HFFc6 (cell line): Measurements from ENCODE around the gene SCARB1. TPM values are rescaled to one million over a fixed set of nuclear protein-coding genes. Genes with fewer than 3 reads are reported as not detected.

ENCODE experiments used
- DNase-seq: peaks from one replicate; pipeline ENCODE4 v3.0.0-alpha.2; 2018
- H3K27ac Mint-ChIP-seq: 2 replicates; pipeline ENCODE4 v1.8.0; 2020; ENCODE audit warnings: mild to moderate bottlenecking, mixed read lengths
- H3K27me3 Mint-ChIP-seq: 2 replicates; pipeline ENCODE4 v1.8.0; 2021; ENCODE audit warnings: mild to moderate bottlenecking, moderate library complexity, mixed read lengths; ENCODE audit not compliant: insufficient read depth
- H3K36me3 Mint-ChIP-seq: 2 replicates; pipeline ENCODE4 v1.8.0; 2021; ENCODE audit warnings: low read depth, mixed read lengths
- H3K4me1 Mint-ChIP-seq: 2 replicates; pipeline ENCODE4 v1.8.0; 2020; ENCODE audit warnings: low read depth, mixed read lengths
- H3K4me3 Mint-ChIP-seq: 2 replicates; pipeline ENCODE4 v1.8.0; 2020; ENCODE audit warnings: mild to moderate bottlenecking, moderate library complexity, mixed read lengths
- H3K9me3 Mint-ChIP-seq: 2 replicates; pipeline ENCODE4 v1.8.0; 2020; ENCODE audit warnings: mild to moderate bottlenecking, mixed read lengths
- CTCF ChIP-seq: fragments of 200-600 bp; sonication (generic); IDR thresholded peaks from 2 replicates; pipeline ENCODE4 v1.5.0; 2021; ENCODE audit warnings: antibody characterized with exemption, mild to moderate bottlenecking
- total RNA-seq, 6 experiments: library from RNA; stranded (reverse); fragmentation: NEBNext Ultra II Directional; extraction: Animal tissue kit (Norgen Biotek cat#: 25700); gene quantifications; 2 replicates in 1 of 6; 3 replicates in 5 of 6; pipeline ENCODE4 v1.2.3, GENCODE V29; 2021

Gene SCARB1
- total RNA-seq, 6 experiments from 2014 or later = 34.8 to 46.3 (median 36.8) TPM

GRCh38 chr12:124862768-124863415, 772 bp downstream of the SCARB1 start:
- Mint-ChIP-seq H3K36me3 (no peaks in the 10 kb centered on the region), H3K27ac (peak overlapping the region; percentile 61), H3K4me3 (peak overlapping the region; percentile 89), H3K4me1 (peaks cover 24% of the 10 kb centered on the region), H3K27me3 (no peaks in the 10 kb centered on the region), H3K9me3 (no peaks in the 10 kb centered on the region)
- DNase-seq = peak; percentile 13
- TF ChIP-seq CTCF = no peak

GRCh38 chr12:124861898-124862676, 1.6 kb downstream of the SCARB1 start:
- H3K4me3 Mint-ChIP-seq = peak overlapping the region; percentile 89
- no peak for DNase-seq
- peaks cover 3% of the 10 kb centered on the region; the same call in 1 of the 2 replicates for H3K27me3 Mint-ChIP-seq
- no peaks in the 10 kb centered on the region for H3K36me3 Mint-ChIP-seq
- no peak for TF ChIP-seq CTCF
- peaks cover 17% of the 10 kb centered on the region for H3K4me1 Mint-ChIP-seq
- H3K27ac Mint-ChIP-seq = 0 out of 2 replicates have a peak overlapping the region, but pooled peaks have one; percentile 61
- H3K9me3 Mint-ChIP-seq = no peaks in the 10 kb centered on the region

GRCh38 chr12:124861492-124861891, 2.2 kb downstream of the SCARB1 start:
- DNase-seq = no peak
- Mint-ChIP-seq H3K9me3 (no peaks in the 10 kb centered on the region), H3K4me3 (no peak overlapping the region), H3K27ac (no peak overlapping the region), H3K36me3 (no peaks in the 10 kb centered on the region), H3K4me1 (peaks cover 12% of the 10 kb centered on the region), H3K27me3 (peaks cover 3% of the 10 kb centered on the region; the same call in 1 of the 2 replicates)
- TF ChIP-seq CTCF = no peak

GRCh38 chr12:124857921-124858461, 5.7 kb downstream of the SCARB1 start:
- Mint-ChIP-seq H3K27ac (no peak overlapping the region), H3K27me3 (peaks cover 3% of the 10 kb centered on the region; the same call in 1 of the 2 replicates), H3K4me1 (peaks cover 29% of the 10 kb centered on the region), H3K36me3 (no peaks in the 10 kb centered on the region), H3K9me3 (no peaks in the 10 kb centered on the region), H3K4me3 (no peak overlapping the region)
- no peak for DNase-seq
- TF ChIP-seq CTCF = no peak

GRCh38 chr12:124856842-124857178, 6.9 kb downstream of the SCARB1 start:
- H3K9me3 Mint-ChIP-seq = no peaks in the 10 kb centered on the region
- no peak for DNase-seq
- no peak overlapping the region for H3K4me3 Mint-ChIP-seq
- H3K27ac Mint-ChIP-seq = no peak overlapping the region
- H3K27me3 Mint-ChIP-seq = peaks cover 3% of the 10 kb centered on the region
- TF ChIP-seq CTCF = no peak
- no peaks in the 10 kb centered on the region for H3K36me3 Mint-ChIP-seq
- H3K4me1 Mint-ChIP-seq = peaks cover 26% of the 10 kb centered on the region
